Measurements from ENCODE around the gene SPRED1. TPM values are rescaled to one million over a fixed set of nuclear protein-coding genes. Genes with fewer than 3 reads are reported as not detected.
A peak's percentile ranks its signal among the peaks of the same experiment; 100 is the strongest.

The SPRED1 gene
- total and polyA plus RNA-seq, 9 of the 15 experiments (the other 6 are each of a cell fraction or from before 2014, with no cell fraction given): 2.8 to 17.4 (median 7.9) TPM

- TF ChIP-seq MYNN (IDR thresholded peaks at IDR 0.05) (no peak), MYNN (CRISPR knock-in tag; IDR thresholded peaks at IDR 0.05) (no peak), ZNF717 (CRISPR knock-in tag; IDR thresholded peaks at IDR 0.05) (no peak), STAT5A (IDR thresholded peaks at IDR 0.05; ENCODE audit: borderline replicate concordance, low read length) (peak; percentile 12; the same call in 1 of the 2 replicates), TEAD4 (IDR thresholded peaks at IDR 0.05; ENCODE audit: low read length) (peak; percentile 67), TEAD4 (CRISPR knock-in tag; IDR thresholded peaks at IDR 0.05; ENCODE audit: borderline replicate concordance) (no peak), PREB (CRISPR knock-in tag; IDR thresholded peaks at IDR 0.05) (no peak), ZKSCAN8 (CRISPR knock-in tag; IDR thresholded peaks at IDR 0.05) (no peak), ZSCAN32 (CRISPR knock-in tag; IDR thresholded peaks at IDR 0.05) (peak; percentile 98), LEF1 (IDR thresholded peaks at IDR 0.05) (no peak; the same call in 1 of the 2 replicates), ZBTB2 (IDR thresholded peaks at IDR 0.05) (no peak), YY1 (IDR thresholded peaks at IDR 0.05; ENCODE audit: borderline replicate concordance in 1 of 3, control insufficient read depth in 1 of 3, extremely low read depth in 1 of 3, insufficient read depth in 3 of 3, insufficient read length in 1 of 3, insufficient replicate concordance in 2 of 3, low read depth in 1 of 3, low read length in 2 of 3) (peak; percentile 37 to 92 (median 54)), BDP1 (IDR thresholded peaks at IDR 0.05; ENCODE audit: insufficient read depth, insufficient read length) (no peak), ZNF280A (IDR thresholded peaks at IDR 0.05; ENCODE audit: low read depth, partially characterized antibody) (no peak), CHD1 (IDR thresholded peaks at IDR 0.05; ENCODE audit: low read length) (no peak)
Measured at GRCh38 chr15:38254051-38254883, 1.6 kb downstream of the SPRED1 start (continued).
